GM19452 (cell line): ENCODE results near the gene RAD50.
"Not testable (repeated sequence)": the region's sequence is repeated elsewhere in the genome, so short reads cannot be mapped to it uniquely, and the experiment has no call there.

Source experiments
- ATAC-seq: cut with Tn5 transposase; IDR thresholded peaks from one replicate; pipeline ENCODE4 v1.9.1; 2021; ENCODE audit not compliant: unreplicated experiment

The RAD50 gene

DNA sequence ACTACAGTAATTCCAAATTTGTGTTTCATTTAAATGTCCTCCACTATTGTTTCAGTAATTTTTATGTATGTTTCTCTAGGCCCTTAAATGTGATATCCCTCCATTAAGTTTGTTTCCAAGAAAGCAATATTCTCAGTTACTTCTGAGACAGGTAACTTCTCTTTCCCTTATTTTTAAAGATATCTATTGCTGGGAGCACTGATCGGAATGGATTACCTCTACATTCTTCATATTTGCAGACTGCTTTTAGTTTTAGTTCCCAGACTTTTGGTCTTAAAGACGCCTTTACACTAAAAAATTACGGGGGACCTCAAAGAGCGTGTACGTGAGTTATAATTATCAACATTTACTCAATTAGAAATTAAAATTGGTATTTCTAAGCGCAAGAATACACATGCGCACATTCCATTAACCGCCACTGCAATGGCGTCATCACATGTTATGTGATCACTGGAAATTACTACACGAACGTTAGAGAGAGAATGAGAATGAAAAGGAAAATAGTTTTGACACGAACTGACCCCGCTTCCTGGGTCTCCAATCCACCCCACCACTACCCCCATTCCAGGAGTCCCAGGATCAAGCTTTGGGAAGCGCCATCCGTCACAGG is 519 bp upstream of the RAD50 start:
- ATAC-seq: no peak

DNA sequence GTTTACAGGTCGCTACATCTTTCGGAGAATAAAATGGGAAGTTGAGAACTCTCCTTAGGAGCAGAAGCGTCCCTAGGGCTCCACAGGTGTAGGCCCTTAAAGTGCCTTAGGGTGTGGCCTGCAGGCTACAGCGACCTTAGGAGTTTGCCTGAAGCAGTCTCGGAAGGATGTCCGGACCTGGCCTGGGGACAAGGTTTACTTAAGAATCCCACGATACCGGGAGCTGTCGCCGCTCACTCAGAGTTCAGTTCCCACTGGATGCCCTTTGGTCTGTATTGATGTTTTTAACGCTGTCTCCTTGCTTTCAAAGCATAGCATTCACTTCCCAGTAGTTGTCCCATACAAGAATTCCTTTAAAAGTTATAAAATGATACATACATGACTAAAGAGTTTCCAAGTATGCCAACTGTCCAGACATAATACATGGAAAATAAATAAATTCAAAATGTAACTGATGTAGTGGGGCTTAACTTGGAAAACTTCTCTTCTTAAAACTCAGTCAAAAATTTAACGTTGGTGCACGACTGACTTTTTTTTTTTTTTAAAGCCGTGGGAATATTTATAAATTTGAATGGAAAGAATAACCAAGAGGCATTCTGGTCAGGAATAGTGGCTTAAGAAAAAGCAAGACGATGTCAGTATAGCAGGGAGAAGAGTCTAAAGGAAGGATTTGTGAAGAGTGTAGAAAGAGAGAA is 848 bp downstream of the RAD50 start:
- peak; percentile 25 for ATAC-seq

DNA sequence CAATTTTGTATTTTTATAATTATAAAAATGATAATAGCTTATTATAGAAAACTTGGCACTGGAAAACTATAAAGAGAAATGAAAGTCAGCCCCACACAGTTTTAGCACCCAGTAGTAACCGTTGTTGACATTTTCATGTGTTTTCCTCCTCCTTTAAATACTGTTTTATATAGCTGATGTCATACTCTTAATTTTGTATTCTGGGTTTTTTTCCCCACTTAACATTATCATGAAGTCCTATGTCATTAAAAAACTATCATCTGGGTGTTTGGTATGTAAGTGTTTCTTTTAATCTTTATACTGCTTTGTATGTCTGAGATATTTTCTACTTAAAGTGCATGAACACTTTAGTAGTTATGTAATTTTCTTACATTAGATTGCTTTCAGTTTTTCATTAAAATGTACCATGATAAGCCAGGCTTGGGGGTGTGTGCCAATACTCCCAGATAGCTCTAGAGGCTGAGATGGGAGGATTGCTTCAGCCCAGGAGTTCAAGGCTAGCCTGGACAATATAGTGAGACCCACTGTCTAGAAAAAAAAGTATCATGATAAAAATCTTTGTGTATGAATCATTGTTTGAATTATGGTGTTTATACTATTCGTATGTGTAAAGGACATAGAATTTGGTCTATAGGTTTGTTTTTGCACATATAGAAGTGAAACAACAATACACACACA is 2.7 kb downstream of the RAD50 start:
- ATAC-seq: no peak

DNA sequence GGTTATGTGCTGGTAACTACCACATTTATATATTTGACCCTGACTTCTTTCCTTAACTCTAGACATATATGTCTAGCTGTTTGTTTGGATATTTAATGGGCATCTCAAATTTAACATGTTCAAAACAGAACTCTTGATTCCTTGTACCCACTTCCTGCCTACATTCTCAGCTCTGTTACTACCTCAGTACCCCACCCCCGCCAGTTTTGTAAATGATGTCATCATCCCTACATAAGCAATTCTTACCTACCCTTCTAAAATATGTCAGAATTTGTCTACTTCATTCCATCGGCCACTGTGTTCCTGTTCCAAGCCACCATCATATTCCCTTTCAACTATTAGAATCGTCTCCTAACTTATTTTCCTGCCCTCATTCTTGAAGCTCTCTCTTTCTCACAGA is 4.8 kb downstream of the RAD50 start:
- ATAC-seq: no peak

DNA sequence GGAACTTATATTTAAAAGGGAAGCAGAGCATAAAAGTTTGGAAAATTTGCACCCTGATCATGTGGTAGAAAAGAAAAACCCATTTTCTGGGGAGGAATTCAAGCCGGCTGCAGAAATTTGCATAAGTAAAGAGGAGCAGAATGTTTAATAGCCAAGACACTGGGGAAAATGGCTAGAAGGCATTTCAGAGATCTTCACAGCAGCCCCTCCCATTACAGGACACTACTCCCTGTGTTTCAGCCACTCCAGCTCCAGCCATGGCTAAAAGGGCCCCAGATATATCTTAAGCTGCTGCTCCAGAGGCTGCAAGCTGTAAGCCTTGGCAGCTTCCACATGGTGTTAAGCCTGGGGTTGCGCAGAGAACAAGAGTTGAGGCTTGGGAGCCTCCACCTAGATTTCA is 7.8 kb downstream of the RAD50 start:
- ATAC-seq: not testable (repeated sequence)

DNA sequence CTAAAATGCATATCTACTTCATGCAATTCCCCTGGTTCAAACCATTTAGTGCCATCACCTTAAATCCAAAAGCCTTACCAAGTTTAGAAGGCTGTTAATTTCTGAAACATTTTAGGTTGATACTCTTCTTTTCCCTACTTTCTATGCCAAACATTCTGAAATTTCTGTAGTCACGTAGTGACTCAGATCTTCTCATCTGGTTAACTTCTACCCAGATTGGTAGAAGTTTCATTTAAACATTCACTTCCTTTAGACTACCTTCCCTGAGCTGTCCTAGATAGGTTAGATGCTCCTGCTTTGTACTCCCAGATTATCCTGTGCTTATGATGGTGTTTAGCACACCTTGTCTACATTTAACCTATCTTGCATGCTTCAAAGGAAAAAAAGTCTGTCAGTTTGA is 9.9 kb downstream of the RAD50 start:
- ATAC-seq: no peak

DNA sequence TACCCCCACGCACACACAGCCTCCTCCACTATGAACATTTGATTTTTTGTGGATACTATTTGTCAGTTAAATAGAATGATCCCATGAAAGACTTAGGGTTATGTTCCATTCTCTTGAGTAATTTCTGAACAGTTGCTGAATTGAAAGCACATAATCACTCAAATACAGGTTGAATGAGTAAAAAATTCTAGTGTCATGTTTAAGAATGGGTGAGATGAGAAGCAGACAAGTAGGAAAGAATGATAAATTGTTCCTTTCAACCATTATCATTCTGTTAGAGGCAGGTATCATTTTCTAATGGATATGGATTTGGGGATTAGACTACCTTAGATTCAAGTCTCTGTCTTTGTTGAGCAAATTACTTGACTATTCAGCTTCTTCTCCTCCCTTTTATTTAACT is 19.3 kb downstream of the RAD50 start:
- no peak for ATAC-seq

DNA sequence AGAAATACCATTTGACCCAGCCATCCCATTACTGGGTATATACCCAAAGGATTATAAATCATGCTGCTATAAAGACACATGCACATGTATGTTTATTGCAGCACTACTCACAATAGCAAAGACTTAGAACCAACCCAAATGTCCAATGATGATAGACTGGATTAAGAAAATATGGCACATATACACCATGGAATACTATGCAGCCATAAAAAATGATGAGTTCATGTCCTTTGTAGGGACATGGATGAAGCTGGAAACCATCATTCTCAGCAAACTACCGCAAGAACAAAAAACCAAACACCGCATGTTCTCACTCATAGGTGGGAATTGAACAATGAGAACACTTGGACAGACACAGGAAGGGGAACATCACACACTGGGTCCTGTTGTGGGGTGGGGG is 27.8 kb downstream of the RAD50 start:
- not testable (repeated sequence) for ATAC-seq

DNA sequence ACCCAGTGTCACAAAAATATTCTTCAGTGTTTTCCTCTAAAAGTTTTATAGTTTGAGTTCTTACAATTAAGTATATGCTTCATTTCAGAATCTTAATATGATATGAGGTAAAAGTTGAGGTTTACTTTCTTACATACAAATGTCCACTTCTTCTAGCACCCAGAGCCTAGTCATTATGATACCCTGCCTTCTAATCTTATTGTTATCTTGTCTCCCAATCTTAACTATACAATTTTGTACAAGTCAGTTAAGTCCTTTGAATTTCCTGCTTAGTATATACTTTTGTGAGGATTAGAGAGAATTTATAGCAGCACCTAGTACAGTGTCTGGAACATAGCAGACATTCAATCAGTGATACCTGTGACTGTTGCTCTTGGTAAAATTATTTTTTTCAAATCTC is 29.3 kb downstream of the RAD50 start:
- ATAC-seq: no peak

DNA sequence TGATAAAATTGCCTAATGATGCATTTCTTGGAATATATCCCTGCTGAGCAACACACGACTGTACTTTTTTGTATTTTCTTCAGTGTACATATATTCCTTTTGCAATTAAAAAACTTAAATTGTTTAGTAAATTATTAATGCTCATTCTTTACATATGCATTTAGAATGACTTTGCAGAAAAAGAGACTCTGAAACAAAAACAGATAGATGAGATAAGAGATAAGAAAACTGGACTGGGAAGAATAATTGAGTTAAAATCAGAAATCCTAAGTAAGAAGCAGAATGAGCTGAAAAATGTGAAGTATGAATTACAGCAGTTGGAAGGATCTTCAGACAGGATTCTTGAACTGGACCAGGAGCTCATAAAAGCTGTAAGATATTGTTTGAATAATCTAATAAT is 32.7 kb downstream of the RAD50 start:
- no peak for ATAC-seq

DNA sequence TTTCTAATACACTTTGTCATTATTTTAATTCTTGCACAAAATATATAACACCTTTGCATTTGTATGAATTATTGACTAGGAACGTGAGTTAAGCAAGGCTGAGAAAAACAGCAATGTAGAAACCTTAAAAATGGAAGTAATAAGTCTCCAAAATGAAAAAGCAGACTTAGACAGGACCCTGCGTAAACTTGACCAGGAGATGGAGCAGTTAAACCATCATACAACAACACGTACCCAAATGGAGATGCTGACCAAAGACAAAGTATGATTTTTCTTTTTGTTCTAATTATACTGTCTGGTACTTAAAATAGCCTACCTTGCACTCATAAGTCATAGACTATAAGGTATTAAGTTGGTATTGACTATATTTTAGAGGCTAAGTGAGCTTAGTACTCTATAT is 34.4 kb downstream of the RAD50 start:
- no peak for ATAC-seq

DNA sequence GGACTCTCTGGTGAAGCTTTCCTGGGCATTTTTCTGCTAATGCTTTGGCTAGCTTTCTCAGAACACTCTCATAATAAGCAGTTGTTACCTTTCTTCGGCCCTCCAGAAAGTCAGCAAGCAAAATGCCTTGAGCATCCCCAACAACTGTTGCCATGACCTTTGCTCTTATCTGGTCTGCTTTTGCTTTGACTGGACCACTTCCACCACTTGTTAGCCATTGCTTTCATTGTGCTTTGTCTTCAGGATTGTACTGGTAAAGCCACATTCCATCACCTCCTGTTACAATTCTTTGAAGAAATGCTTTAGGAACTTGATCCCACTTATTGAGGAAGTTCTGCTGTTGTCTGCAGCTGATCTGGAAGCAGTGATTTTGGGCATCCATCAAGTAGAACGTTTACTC is 35.7 kb downstream of the RAD50 start:
- ATAC-seq: no peak

DNA sequence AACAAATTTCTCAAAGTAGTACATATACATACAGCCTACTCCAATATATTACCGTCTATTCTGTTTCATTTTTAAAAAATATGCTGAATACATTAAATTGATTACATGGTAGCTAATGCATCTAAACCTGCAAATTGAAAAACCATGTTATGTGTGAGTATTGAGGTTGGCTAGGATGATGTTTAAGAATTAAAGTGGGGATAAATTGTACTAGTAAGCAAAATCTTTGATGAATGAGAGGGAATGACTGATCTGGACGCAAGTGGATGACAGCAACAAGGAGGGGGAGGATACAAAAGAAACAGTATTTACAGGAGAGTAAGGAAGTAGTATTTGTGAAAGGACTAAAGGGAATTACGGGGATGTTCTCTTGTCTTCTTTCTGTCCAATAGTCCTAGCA is 37.4 kb downstream of the RAD50 start:
- no peak for ATAC-seq

DNA sequence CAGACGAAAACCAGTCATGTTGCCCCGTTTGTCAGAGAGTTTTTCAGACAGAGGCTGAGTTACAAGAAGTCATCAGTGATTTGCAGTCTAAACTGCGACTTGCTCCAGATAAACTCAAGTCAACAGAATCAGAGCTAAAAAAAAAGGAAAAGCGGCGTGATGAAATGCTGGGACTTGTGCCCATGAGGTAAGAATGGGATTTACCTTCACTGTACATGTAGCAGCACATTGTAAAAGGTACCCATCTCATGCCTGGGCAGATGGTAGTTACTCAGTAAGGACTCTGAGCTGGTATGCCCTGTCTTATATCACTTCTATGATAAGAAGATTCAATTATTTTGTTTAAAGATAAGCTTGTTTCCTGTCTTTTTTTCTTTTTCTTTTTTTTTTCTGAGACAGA is 38.8 kb downstream of the RAD50 start:
- ATAC-seq: no peak

DNA sequence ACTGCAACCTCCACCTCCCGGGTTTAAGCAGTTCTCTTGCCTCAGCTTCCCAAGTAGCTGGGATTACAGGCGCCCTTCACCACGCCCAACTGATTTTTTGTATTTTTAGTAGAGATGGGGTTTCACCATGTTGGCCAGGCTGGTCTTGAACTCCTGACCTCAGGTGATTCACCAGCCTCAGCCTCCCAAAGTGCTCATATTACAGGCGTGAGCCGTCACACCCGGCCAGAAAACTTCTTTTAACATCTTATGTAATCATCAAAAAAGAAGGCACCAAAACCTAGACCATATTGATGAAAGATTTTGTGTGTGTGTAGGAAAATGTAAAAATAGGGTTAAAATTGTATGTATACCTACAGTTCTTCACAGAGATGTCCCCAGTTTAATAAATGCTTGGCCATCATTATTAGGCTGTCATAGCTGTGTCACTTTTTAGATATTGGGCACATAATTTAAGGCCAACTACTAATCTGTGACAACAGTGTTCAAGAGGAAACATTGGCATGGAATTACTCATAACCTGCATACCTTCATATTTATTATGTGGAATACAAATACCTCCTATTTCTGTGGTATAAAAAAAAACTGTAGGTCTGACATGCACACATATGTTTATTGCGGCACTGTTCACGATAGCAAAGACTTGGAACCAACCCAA is 44.4 kb downstream of the RAD50 start:
- no peak for ATAC-seq

DNA sequence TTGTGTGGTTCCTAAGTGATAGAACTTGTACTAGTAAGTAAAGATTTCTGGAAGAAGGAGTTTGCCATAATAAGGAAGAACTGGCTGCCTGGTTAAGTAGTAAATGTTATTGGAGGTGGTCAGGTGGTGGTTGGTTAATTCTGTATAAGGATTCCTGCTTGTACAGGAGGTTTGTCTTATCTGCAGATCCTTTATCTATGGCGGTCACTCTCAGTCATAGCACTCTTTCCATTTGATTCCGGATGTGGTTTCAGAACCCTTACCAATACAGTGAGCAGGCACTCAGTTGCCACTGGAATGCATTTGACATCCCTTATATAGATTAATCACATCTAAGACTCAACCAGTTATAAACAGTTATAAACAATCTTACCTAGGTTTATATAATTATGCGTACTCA is 50.3 kb downstream of the RAD50 start:
- no peak for ATAC-seq

DNA sequence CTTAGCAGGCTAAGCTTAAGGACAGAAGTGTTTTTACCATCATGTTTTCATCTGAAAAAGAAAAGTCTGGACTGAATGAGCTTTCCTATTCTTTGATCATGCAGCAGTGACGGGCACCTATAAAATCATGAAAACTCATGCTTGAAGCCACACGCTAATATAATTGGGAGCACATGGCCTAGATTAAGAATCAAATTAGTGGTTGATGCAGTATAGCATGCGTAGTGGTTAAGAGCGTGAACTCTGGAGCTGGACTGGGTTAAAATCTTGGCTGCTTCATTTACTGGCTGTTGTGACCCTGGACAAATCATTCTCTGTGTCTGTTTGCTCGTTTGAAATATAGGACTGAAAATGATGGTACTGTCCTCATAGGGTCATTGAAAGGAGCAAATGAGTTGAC is 51.3 kb downstream of the RAD50 start:
- ATAC-seq: no peak

DNA sequence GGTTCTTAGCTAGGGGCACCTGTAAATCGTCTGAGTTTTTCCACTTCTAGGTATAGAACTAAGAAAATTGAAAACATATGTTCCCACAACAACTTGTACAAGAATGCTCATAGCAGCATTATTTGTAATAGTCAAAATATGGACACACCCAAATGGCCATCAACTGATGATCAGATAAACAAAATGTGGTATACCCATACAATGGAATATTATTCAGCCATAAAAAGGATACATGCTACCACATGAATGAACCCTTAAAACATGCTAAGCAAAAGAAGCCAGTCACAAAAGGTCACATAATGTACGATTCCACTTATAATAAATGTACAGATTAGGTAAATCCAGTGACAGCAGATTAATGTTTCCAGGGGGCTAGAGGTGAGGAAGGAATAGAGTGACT is 55.2 kb downstream of the RAD50 start:
- ATAC-seq: no peak

DNA sequence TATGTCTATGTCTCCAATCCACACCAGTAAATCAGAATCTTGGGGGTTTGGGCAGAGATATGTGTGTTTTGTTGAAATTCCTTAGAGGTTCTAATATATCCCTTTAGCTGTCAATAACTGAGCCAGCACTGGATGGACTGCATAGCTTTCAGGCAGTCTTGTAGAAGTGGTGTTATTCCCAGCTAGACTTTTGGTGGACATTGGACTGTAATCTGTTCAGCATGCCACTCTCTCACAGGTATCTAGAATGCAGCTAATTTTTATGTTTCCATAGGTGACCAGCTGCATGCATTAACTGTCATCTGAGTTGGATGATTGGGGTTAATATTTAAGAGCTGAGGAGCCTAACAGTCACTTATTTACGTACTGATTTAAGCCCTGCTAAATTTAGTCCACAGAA is 56.1 kb downstream of the RAD50 start:
- no peak for ATAC-seq

DNA sequence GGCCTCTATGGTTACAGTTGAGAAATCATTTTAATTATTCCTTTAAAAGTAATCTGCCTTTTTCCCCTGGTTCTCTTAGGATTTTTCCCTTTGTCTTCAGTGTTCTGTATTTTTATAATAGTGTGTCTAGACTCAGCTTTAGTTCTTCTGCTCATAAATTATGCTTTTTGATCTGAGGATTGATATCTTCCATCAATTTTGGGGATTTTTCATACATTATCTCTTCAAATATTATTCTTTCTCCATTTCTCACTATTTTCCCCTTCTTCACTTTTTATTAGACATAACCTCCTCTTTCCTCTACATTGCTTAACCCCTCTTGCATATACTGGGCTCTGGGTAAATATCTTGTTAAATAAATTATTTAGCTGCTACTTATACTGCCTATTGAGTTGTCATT is 64.9 kb downstream of the RAD50 start:
- ATAC-seq: no peak

DNA sequence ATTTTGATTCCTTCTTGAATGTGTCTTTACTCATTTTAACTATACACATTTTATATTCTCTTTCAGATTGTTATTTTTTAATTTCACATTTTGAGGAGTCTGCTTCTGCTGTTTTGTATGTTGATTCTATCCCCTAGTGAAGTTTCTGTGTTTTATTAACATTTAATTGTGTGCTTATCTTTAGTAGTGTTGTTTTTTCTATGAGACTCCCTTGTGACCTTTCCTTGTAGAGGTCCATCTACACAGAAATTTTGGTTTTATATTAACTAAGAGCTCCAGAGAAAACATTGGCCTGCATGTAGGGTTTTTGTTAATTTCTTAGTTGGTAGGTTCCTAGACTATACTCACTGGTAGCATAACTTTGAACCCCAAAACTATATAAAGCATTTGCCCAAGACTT is 65.8 kb downstream of the RAD50 start:
- ATAC-seq: no peak

DNA sequence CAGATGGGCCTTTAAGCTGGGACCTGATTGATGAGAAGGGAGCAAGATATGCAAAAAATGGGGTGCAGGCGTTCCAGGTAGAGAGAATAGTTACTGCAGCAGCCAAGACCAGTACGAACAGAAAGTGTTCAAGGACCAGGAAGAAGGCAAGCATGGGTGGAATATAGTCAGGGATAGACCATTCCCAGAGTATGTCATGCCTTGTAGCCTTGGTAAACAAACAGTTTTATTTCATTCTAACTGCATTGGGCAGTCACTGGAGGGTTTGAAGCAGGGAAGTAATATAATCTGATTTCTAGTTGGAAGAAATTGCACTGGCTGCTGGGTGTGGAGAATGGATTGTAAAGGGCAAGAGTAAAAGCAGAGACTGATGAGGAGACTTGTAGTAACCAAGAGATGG is 70.7 kb downstream of the RAD50 start:
- ATAC-seq: no peak
